Ectodermal cell (in vitro differentiated cells): ENCODE data around the gene ALPK3.

Experiments
- H3K27ac ChIP-seq: 2 replicates; pipeline ENCODE4 v1.7.0; 2013; ENCODE audit warnings: mild to moderate bottlenecking, low read depth, low read length; ENCODE audit not compliant: insufficient read depth, poor library complexity, severe bottlenecking
- H3K27me3 ChIP-seq: 2 replicates; pipeline ENCODE4 v1.7.0; 2013; ENCODE audit warnings: mild to moderate bottlenecking, low read length; ENCODE audit not compliant: insufficient read depth, control insufficient read depth, poor library complexity, severe bottlenecking
- H3K36me3 ChIP-seq: one replicate; pipeline ENCODE4 v1.7.0; 2013; ENCODE audit warnings: low read length; ENCODE audit not compliant: control insufficient read depth, insufficient read depth
- H3K4me1 ChIP-seq: one replicate; pipeline ENCODE4 v1.7.0; 2013; ENCODE audit warnings: low read length; ENCODE audit not compliant: control insufficient read depth, insufficient read depth
- H3K4me3 ChIP-seq: 2 replicates; pipeline ENCODE4 v1.7.0; 2013; ENCODE audit warnings: low read depth, low read length, control low read depth; ENCODE audit not compliant: insufficient read depth
- H3K9me3 ChIP-seq: 2 replicates; pipeline ENCODE4 v1.7.0; 2013; ENCODE audit warnings: mild to moderate bottlenecking, low read length, moderate library complexity; ENCODE audit not compliant: control insufficient read depth
- WGBS, 2 experiments: methylation state at CpG; one replicate each; pipeline ENCODE4 v1.1.7; 2013; ENCODE audit warnings: missing lambda C conversion rate in 2 of 2; 5-methylcytosine and 5-hydroxymethylcytosine counted together

ALPK3 gene

DNA sequence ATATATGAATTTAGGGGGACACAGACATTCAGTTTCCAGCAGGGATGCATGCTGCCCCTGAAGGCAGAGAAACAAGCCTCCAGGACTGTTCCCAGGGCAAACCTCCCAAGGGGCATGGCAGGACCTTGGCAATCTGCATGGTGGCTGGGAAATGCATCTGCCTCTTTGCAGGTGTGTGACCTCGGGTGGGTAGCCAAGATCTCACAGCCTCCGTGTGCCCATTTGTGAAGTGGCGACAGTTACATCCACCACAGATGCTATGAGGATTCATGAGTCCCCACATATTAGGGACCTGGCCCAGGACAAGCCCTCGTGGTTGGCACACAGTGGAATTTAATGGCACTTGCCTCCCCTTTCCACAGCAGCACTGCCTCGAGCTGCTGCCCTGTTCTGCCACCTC, 97.2 kb downstream of the ALPK3 start:
- no peaks in the 10 kb centered on the region for H3K9me3 ChIP-seq
- peaks cover 9% of the 10 kb centered on the region for H3K4me1 ChIP-seq
- no peak overlapping the region for H3K27ac ChIP-seq
- WGBS, 2 experiments, result 89 to 90% methylated on average over 5 of the region's 5 CpGs
- H3K27me3 ChIP-seq, result no peaks in the 10 kb centered on the region
- H3K36me3 ChIP-seq, result no peaks in the 10 kb centered on the region
- no peak overlapping the region for H3K4me3 ChIP-seq

DNA sequence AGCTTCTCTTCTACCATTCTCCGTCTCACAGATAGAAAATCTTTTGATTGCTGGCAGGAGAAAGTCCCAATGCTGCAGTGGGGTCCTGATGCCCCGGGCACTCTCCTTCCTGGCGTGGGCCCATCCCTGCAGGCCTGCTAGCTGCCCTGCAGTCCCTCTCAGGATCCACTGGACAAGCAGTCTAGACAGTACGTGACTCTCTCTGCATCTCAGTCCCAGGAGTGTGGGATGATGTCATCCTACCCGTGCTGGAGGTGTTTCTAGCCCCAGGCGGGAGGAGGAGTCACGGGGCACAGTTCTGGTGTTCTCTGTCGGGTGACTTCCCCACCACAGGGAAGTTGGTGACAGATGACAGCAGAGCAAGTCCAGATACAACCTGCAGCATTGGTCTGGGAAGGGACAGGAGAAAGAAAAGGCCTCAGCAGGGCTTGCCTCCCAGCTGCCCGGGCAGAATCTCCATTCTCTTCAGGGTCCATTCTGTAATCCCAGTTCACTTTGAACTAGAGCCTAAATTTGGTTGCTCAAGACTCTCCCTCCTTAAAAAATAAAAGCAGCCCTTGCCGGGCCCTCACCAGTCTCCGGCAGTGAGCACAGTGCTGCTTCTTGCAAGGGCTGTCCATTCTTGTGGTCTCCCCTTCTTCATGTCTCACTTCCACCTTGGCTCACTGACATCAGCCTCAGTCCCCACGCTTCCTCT, 97.9 kb downstream of the ALPK3 start:
- 71 to 75% methylated on average over 12 of the region's 12 CpGs for WGBS, 2 experiments
- H3K9me3 ChIP-seq, result no peaks in the 10 kb centered on the region
- H3K4me3 ChIP-seq, result no peak overlapping the region
- H3K36me3 ChIP-seq, result no peaks in the 10 kb centered on the region
- no peak overlapping the region for H3K27ac ChIP-seq
- no peaks in the 10 kb centered on the region for H3K27me3 ChIP-seq
- peaks cover 9% of the 10 kb centered on the region for H3K4me1 ChIP-seq

DNA sequence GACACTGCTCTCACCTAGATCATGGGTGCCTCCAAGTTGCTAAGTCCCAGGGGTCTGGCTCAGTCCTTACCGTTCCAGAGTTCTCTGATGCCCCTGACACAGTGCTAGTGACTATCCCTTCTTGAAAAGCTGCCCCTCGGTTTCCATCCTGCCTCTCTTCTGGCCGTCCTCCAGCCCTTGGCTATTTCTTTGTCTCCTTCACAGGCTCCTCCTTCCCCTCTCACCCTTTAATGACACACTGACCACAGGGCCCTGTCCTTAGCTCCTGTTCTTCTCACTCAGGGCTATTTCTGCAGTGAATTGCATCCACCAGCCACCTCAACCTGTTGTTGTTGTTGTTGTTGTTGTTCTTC, 98.4 kb downstream of the ALPK3 start:
- no peaks in the 10 kb centered on the region for H3K9me3 ChIP-seq
- no peaks in the 10 kb centered on the region for H3K36me3 ChIP-seq
- no peaks in the 10 kb centered on the region for H3K27me3 ChIP-seq
- 77 to 79% methylated on average over 3 of the region's 3 CpGs for WGBS, 2 experiments
- H3K27ac ChIP-seq, result no peak overlapping the region
- H3K4me1 ChIP-seq, result peaks cover 9% of the 10 kb centered on the region
- no peak overlapping the region for H3K4me3 ChIP-seq

DNA sequence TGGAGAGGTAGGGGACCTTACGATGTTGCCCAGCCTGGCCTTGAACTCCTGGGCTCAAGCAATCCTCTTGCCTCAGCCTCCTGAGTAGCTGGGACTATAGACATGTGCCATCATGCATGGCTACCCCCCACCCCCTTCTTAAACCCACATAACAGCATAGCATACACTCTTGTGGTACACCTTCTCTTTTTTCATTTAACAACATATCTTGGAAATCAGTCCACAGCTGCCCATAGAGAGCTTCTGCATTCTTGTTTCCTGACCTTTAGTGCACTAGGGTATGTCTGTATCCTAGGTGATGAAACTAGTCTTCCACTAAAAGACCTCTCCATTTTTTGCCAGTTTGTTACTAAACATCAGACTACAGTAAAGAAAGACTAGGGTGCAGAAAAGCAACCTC, 100.3 kb downstream of the ALPK3 start:
- no peaks in the 10 kb centered on the region for H3K27me3 ChIP-seq
- WGBS, 2 experiments, result 84 to 90% methylated on average over 1 of the region's 1 CpG
- peaks cover 9% of the 10 kb centered on the region for H3K4me1 ChIP-seq
- no peaks in the 10 kb centered on the region for H3K36me3 ChIP-seq
- no peaks in the 10 kb centered on the region for H3K9me3 ChIP-seq
- H3K27ac ChIP-seq, result no peak overlapping the region
- no peak overlapping the region for H3K4me3 ChIP-seq

DNA sequence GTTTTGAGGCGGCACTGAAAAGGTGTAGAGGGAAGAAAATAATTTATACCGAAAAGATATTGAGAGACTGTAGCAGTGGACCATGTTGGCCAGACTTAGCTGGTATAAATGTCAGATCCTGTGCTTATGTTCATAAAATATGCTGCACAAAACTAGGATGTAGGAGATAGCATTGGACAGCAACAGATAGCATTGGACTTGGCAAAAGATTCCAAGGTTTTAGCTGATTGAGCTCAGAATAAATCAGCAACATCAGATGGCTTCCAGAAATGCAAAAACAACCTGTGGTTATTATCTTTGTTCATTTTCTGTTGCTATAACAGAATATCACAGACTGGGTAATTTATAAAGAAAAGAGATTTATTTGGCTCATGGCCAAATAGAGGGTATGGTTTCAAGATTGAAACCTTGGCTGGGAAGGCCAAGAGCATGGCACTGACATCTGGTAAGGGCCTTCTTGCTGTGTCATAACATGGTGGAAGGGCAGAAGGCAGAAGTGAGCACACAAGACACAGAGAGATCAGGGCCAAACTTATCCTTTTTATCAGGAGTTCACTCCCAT, 102.0 kb downstream of the ALPK3 start:
- Histone ChIP-seq H3K36me3 (no peaks in the 10 kb centered on the region), H3K4me1 (peaks cover 9% of the 10 kb centered on the region), H3K4me3 (no peak overlapping the region), H3K9me3 (no peaks in the 10 kb centered on the region), H3K27me3 (no peaks in the 10 kb centered on the region), H3K27ac (no peak overlapping the region)
- 91 to 97% methylated on average over 2 of the region's 2 CpGs for WGBS, 2 experiments

DNA sequence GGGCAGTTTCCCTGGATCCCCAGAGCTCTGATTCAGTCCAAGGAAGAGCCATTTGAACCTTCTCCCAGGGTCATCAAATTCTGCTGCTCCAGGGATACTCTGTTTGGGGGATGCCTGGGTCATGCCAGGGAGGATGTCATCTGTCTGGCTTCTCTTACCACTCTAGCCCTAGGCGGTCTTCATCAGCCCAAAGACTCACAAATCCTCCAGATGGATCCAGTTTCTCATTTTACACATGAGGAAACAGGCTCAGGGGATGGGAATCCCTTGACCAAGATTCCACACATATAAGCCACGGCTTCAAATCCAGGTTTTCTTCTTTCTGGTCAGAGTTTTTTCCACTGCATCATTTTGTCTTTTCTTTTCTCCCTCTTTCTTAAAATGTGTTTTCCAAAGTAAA, 104.0 kb downstream of the ALPK3 start:
- no peak overlapping the region for H3K27ac ChIP-seq
- H3K4me3 ChIP-seq, result no peak overlapping the region
- no peaks in the 10 kb centered on the region for H3K36me3 ChIP-seq
- H3K27me3 ChIP-seq, result no peaks in the 10 kb centered on the region
- WGBS, 2 experiments, result 86 to 90% methylated on average over 2 of the region's 2 CpGs
- H3K9me3 ChIP-seq, result no peaks in the 10 kb centered on the region
- H3K4me1 ChIP-seq, result no peaks in the 10 kb centered on the region

DNA sequence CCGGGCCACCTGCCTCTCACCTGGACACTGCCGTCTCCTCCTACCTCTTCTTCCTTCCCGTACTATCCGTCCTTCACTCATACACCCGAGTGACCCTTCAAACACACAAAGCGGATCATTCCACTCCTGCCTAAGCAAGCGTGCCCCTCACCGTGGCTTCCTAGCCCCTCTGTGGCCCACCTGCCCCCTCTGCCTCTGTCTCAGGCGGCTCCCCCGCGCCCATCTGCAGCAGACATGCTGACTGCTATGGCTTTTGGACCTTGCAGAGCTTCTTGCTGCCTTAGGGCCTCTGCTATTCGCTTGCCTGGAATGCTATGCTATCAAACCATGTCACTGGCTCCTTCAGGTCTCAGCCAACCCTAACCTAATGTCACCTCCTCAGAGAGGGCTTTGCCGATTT, 105.4 kb downstream of the ALPK3 start:
- no peaks in the 10 kb centered on the region for H3K27me3 ChIP-seq
- 90 to 91% methylated on average over 13 of the region's 13 CpGs for WGBS, 2 experiments
- H3K4me1 ChIP-seq, result no peaks in the 10 kb centered on the region
- H3K36me3 ChIP-seq, result no peaks in the 10 kb centered on the region
- H3K27ac ChIP-seq, result no peak overlapping the region
- H3K4me3 ChIP-seq, result no peak overlapping the region
- H3K9me3 ChIP-seq, result no peaks in the 10 kb centered on the region
